Gastrocnemius medialis (tissue), 4 donors: Measurements from ENCODE around the gene HSFX3. TPM values are rescaled to one million over a fixed set of nuclear protein-coding genes. Genes with fewer than 3 reads are reported as not detected.

Source experiments
- ATAC-seq, 2 donors: fragments of 150-250 bp; one replicate each; pipeline ENCODE4 v1.9.1; 2016
- DNase-seq, 2 donors: peaks; one replicate each; pipeline ENCODE4 v3.0.0-alpha.2; 2019
- H3K27ac ChIP-seq, 4 donors: fragments of 200-600 bp; sonication (generic); 1 replicate in 1 of 4; 2 replicates in 3 of 4; pipeline ENCODE4 v1.5.1; 2016 to 2018; ENCODE audit warnings: mild to moderate bottlenecking in 2 of 4, moderate library complexity in 1 of 4
- H3K27me3 ChIP-seq, 3 donors: fragments of 200-600 bp; sonication (generic) in 2 of 3; 1 replicate in 1 of 3; 2 replicates in 2 of 3; pipeline versions ENCODE4 v1.5.1 to v1.6.0; 2016 to 2019; ENCODE audit warnings: mild to moderate bottlenecking in 1 of 3, moderate library complexity in 1 of 3
- H3K36me3 ChIP-seq, 2 donors: fragments of 200-600 bp; sonication (generic) in 1 of 2; one replicate each; pipeline ENCODE4 v1.5.1; 2017 to 2018
- H3K4me1 ChIP-seq, 2 donors: fragments of 200-600 bp; sonication (generic) in 1 of 2; one replicate each; pipeline ENCODE4 v1.5.1; 2016 to 2017; ENCODE audit warnings: mild to moderate bottlenecking in 2 of 2
- H3K4me3 ChIP-seq, 4 donors: fragments of 200-600 bp; sonication (generic) in 3 of 4; 1 replicate in 1 of 4; 2 replicates in 3 of 4; pipeline ENCODE4 v1.5.1; 2016 to 2019; ENCODE audit warnings: mild to moderate bottlenecking in 2 of 4
- H3K9me3 ChIP-seq, 3 donors: fragments of 200-600 bp; sonication (generic) in 2 of 3; 1 replicate in 1 of 3; 2 replicates in 2 of 3; pipeline ENCODE4 v1.5.1; 2016 to 2019
- POLR2A ChIP-seq, 2 donors: fragments of 450-650 bp; IDR thresholded peaks; one replicate each; pipeline ENCODE4 v1.6.1; 2017; ENCODE audit warnings: antibody characterized with exemption in 2 of 2, mild to moderate bottlenecking in 2 of 2, moderate library complexity in 2 of 2
- in situ Hi-C, 4 donors: fragments of 200-750 bp; cut with MboI; loops; one replicate each; pipeline versions ENCODE4 v1.15.0 to v1.8.0; 2017; ENCODE audit warnings: low sequenced_read_pairs in 4 of 4
- intact Hi-C: fragments of 100-400 bp; cut with DNase I; formaldehyde crosslinking; loops from one replicate; pipeline ENCODE4 v1.15.1; 2023; ENCODE audit warnings: low total_unique reads
- total RNA-seq, 4 donors: library from RNA; depleted of rRNA; stranded (reverse); fragments of >200 nt; gene quantifications; one replicate each; pipeline versions ENCODE4 v1.1.0 to v1.2.3, GENCODE V29; 2016
- TF ChIP-seq, protein P1 (sequence below), 5 experiments: fragments of 450-650 bp in 3 of 5; fragments of 200-600 bp in 2 of 5; sonication (generic) in 2 of 5; IDR thresholded peaks in 4 of 5; conservative IDR thresholded peaks in 1 of 5; 1 replicate in 4 of 5; 2 replicates in 1 of 5; pipeline ENCODE4 v1.5.1; 2016 to 2019; ENCODE audit warnings: antibody characterized with exemption in 5 of 5, mild to moderate bottlenecking in 3 of 5, moderate library complexity in 3 of 5

HSFX3 gene
- total RNA-seq, 4 donors from 2014 or later: not detected

GRCh38 chrX:149516604-149517003 lies 33.1 kb downstream of the HSFX3 start:
- DNase-seq (no peak), ATAC-seq (no peak)
- no peak overlapping the region for H3K4me3 ChIP-seq
- in situ Hi-C loops: loop anchor here in 2 of 4 donors (25.0 kb wide), 2 partner anchors 96 to 1196 kb away; no protein-coding TSS in a partner anchor
- no peak overlapping the region for H3K27ac ChIP-seq
- no peaks in the 10 kb centered on the region for H3K36me3 ChIP-seq
- no peak for TF ChIP-seq POLR2A (IDR thresholded peaks at IDR 0.05)
- TF ChIP-seq, protein P1, sequence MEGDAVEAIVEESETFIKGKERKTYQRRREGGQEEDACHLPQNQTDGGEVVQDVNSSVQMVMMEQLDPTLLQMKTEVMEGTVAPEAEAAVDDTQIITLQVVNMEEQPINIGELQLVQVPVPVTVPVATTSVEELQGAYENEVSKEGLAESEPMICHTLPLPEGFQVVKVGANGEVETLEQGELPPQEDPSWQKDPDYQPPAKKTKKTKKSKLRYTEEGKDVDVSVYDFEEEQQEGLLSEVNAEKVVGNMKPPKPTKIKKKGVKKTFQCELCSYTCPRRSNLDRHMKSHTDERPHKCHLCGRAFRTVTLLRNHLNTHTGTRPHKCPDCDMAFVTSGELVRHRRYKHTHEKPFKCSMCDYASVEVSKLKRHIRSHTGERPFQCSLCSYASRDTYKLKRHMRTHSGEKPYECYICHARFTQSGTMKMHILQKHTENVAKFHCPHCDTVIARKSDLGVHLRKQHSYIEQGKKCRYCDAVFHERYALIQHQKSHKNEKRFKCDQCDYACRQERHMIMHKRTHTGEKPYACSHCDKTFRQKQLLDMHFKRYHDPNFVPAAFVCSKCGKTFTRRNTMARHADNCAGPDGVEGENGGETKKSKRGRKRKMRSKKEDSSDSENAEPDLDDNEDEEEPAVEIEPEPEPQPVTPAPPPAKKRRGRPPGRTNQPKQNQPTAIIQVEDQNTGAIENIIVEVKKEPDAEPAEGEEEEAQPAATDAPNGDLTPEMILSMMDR (IDR thresholded peaks at IDR 0.05 in 4 of 5, conservative IDR thresholded peaks at IDR 0.05 in 1 of 5): no peak
- H3K27me3 ChIP-seq: no peaks in the 10 kb centered on the region
- no peaks in the 10 kb centered on the region for H3K4me1 ChIP-seq
- intact Hi-C loops: no loop called here
- H3K9me3 ChIP-seq: no peaks in the 10 kb centered on the region

- intact Hi-C loops (no loop called here), in situ Hi-C loops (loop anchor here in 2 of 4 donors (25.0 kb wide), 2 partner anchors 96 to 1196 kb away; no protein-coding TSS in a partner anchor)
These were observed 33.6 kb downstream of the HSFX3 start for GRCh38 chrX:149515954-149516602.

DNA sequence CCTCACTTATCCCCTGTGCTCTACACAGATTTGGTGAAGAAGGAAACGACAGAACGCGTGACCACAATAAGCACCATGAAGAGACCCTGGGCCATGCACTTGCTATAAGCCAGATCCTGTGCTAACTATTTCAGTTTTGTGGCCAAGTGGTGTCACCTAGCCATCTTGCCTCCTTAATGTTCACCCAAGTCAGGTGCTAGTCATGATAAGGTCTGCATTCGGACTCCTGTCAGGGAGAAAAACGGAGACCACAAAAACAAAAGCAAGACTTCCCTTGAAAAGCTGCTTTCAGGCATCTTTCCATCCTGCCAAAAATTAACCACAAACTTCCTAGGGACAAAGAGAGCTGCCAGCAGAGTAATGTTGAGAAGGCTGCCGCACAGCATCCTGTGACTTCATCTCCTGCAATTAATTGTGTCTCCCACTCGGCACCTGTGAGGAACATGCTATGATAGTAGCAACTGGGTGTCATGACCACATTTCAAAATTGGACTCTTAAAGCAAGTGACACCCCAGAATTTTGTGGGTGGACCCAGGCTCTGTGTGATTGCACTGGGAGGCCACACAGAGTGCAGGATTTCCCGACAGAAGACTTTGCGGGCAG lies 35.8 kb downstream of the HSFX3 start:
- Histone ChIP-seq H3K27ac (no peak overlapping the region), H3K36me3 (no peaks in the 10 kb centered on the region), H3K9me3 (no peaks in the 10 kb centered on the region), H3K27me3 (no peaks in the 10 kb centered on the region), H3K4me1 (no peaks in the 10 kb centered on the region), H3K4me3 (no peak overlapping the region)
- no peak for TF ChIP-seq POLR2A (IDR thresholded peaks at IDR 0.05)
- TF ChIP-seq, protein P1 (IDR thresholded peaks at IDR 0.05 in 4 of 5, conservative IDR thresholded peaks at IDR 0.05 in 1 of 5): no peak
- DNase-seq (no peak), ATAC-seq (no peak)
- in situ Hi-C loops (loop anchor here in 2 of 4 donors (25.0 kb wide), 2 partner anchors 98 to 1198 kb away; no protein-coding TSS in a partner anchor), intact Hi-C loops (no loop called here)

More at GRCh38 chrX:149515954-149516602, 33.6 kb downstream of the HSFX3 start:
- no peaks in the 10 kb centered on the region for H3K27me3 ChIP-seq
- ATAC-seq: no peak
- H3K36me3 ChIP-seq: no peaks in the 10 kb centered on the region
- TF ChIP-seq, protein P1 (IDR thresholded peaks at IDR 0.05 in 4 of 5, conservative IDR thresholded peaks at IDR 0.05 in 1 of 5): no peak
- no peak for TF ChIP-seq POLR2A (IDR thresholded peaks at IDR 0.05)
- DNase-seq: no peak
- H3K27ac ChIP-seq: no peak overlapping the region
- no peaks in the 10 kb centered on the region for H3K9me3 ChIP-seq
- H3K4me3 ChIP-seq: no peak overlapping the region
- no peaks in the 10 kb centered on the region for H3K4me1 ChIP-seq

DNA sequence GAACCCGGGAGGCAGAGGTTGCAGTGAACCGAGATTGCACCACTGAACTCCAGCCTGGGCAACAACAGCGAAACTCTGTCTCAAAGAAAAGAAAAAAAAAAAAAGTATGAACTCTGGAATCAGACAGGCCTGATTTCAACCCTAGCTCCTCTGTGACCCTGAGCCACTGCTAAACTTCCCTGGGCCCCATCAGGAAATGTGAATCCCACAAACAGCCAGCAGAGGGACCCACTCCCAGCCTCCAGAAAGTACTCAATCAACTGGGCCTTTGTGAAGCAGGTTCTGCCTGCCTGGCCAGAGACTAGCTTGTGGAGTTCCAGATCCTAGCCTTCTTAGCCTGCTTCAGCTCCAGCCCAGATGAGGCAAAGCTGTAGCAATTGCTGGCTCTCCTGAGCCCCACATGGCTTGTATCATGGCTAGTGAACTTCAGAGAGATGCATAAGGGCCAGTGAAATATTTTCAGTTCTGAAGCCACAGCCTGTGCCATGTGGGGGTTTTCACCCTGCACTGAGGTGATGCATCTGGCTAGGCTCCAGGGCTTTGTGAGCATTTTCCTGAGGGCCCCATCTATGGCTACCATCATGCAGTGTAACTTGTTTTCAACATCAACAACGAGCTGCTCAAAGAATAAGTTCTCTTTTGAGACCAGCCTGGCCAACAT lies 37.4 kb downstream of the HSFX3 start:
- intact Hi-C loops (no loop called here), in situ Hi-C loops (loop anchor here in 2 of 4 donors (25.0 kb wide), 2 partner anchors 100 to 1200 kb away; no protein-coding TSS in a partner anchor)
- Histone ChIP-seq H3K9me3 (no peaks in the 10 kb centered on the region), H3K36me3 (no peaks in the 10 kb centered on the region), H3K4me1 (no peaks in the 10 kb centered on the region), H3K4me3 (no peak overlapping the region), H3K27me3 (no peaks in the 10 kb centered on the region), H3K27ac (no peak overlapping the region)
- ATAC-seq (peak in 1 of 2 donors; percentile 53), DNase-seq (peak in 1 of 2 donors; percentile 18)
- TF ChIP-seq, protein P1 (IDR thresholded peaks at IDR 0.05 in 4 of 5, conservative IDR thresholded peaks at IDR 0.05 in 1 of 5): peak in 4 of 5 experiments; percentile 12 to 52 (median 38)
- no peak for TF ChIP-seq POLR2A (IDR thresholded peaks at IDR 0.05)
